AG09309 (cell line): ENCODE results near the gene ABCC9.
A peak's percentile ranks its signal among the peaks of the same experiment; 100 is the strongest.

Source experiments
- DNase-seq: peaks from one replicate; pipeline ENCODE4 v3.0.0-alpha.2; 2010; ENCODE audit warnings: low read depth
- H3K4me3 ChIP-seq: 2 replicates; pipeline ENCODE4 v1.5.1; 2011; ENCODE audit warnings: mild to moderate bottlenecking, low read depth, low read length, moderate library complexity; ENCODE audit not compliant: control insufficient read depth
- TF ChIP-seq, protein P1 (sequence below): IDR thresholded peaks from 2 replicates; pipeline ENCODE4 v1.5.1; 2011; ENCODE audit warnings: mild to moderate bottlenecking, low read depth, low read length, inconsistent platforms; ENCODE audit not compliant: insufficient read depth, control insufficient read depth; ENCODE audit errors: missing control alignments

Gene ABCC9

DNA sequence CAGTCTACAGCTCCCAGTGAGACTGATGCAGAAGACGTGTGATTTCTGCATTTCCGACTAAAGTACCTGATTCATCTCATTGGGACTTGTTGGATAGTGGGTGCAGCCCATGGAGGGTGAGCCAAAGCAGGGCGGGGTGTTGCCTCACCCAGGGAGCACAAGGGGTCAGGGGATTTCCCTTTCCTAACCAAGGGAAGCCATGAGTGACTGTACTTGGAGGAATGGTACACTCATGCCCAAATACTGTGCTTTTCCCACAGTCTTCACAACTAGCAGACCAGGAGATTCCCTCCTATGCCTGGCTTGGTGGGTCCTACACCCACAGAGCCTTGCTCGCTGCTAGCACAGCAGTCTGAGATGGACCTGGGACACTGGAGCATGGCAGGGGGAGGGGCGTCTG is 21.0 kb upstream of the ABCC9 start:
- no peak for DNase-seq
- no peak overlapping the region for H3K4me3 ChIP-seq
- TF ChIP-seq, protein P1, sequence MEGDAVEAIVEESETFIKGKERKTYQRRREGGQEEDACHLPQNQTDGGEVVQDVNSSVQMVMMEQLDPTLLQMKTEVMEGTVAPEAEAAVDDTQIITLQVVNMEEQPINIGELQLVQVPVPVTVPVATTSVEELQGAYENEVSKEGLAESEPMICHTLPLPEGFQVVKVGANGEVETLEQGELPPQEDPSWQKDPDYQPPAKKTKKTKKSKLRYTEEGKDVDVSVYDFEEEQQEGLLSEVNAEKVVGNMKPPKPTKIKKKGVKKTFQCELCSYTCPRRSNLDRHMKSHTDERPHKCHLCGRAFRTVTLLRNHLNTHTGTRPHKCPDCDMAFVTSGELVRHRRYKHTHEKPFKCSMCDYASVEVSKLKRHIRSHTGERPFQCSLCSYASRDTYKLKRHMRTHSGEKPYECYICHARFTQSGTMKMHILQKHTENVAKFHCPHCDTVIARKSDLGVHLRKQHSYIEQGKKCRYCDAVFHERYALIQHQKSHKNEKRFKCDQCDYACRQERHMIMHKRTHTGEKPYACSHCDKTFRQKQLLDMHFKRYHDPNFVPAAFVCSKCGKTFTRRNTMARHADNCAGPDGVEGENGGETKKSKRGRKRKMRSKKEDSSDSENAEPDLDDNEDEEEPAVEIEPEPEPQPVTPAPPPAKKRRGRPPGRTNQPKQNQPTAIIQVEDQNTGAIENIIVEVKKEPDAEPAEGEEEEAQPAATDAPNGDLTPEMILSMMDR: no peak

DNA sequence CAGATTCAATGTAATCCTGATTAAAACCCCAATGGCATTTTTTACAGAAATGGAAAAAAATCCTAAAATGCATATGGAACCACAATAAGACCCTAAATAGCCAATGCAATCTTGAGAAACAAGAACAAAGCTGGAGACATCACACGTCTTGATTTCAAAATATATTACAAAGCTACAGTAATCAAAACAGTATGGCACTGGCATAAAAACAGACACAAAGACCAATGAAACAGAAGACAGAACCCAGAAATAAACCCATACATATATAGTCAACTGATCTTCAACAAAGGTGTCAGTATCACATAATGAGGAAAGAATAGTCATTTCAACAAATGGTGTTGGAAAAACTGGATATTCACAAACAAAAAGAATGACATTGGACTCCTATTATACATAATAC is 9.4 kb upstream of the ABCC9 start:
- TF ChIP-seq, protein P1: no peak
- H3K4me3 ChIP-seq: no peak overlapping the region
- DNase-seq: no peak

DNA sequence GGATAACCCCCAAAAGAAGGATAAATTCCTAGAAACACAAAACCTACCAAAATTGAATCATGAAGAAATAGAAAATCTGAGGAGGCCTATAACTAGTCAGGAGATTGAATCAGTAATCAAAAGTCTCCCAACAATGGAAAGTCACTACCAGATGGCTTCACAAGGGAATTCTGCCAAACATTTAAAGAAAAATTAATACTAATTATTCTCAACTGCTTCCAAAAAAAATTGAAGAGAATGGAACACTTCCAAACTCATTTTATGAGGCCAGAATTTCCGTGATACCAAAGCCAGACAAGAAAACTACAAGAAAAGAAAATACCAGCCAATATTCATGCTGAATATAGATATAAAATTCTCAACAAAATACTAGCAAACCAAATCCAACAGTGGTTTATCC is 7.8 kb upstream of the ABCC9 start:
- no peak for DNase-seq
- TF ChIP-seq, protein P1: no peak
- no peak overlapping the region for H3K4me3 ChIP-seq

DNA sequence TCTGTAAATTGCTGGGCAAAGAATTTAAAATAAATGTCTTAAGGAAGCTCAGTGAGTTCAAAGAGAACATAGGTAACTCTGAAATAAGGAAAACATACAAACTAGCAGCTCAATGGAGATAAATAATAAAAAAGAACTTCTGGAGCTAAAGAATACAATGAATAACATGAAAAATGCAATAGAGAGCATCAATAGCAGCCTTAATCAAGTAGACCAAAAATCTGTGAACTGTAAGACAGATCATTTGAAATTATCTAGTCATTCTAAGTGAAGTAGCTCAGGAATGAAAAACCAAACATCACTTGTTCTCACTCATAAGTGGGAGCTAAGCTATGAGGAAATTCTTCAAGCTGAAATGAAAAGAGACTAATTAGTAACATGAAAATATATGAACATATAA is 5.8 kb upstream of the ABCC9 start:
- no peak for DNase-seq
- H3K4me3 ChIP-seq: no peak overlapping the region
- TF ChIP-seq, protein P1: no peak

DNA sequence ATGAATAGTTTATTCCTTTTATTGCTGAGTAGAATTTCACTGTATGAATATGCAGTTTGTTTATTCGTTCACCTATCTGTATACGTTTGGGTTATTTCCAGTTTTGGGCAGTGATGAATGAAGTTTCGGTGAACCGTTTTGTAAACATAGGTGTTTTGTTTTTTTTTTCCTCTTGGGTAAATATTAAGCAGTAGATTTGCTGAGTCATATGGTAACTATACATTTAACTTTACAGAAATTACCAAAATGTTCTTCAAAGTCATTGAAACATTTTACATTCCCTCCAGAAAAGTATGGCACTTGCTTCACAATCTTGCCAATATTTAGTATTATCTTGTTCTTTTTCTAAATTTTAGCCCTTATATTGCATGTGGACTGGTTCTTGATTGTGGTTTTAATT is 3.8 kb upstream of the ABCC9 start:
- no peak overlapping the region for H3K4me3 ChIP-seq
- TF ChIP-seq, protein P1: no peak
- DNase-seq: no peak

DNA sequence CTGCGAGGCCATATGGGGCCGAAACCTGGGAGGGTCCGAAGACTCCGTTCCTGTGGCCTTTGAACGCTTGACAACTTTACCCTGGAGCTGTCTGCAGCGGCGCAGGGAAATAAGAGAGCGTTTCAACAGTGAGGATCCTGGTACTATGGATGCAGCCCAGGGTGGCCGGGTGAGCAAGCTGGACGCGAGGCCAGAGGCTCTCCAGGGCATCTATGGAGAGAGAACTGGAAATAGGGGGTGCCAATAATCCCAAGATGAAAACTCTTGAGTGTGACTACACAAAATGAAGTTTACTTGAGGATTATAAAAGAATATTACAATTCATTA is 1.1 kb upstream of the ABCC9 start:
- H3K4me3 ChIP-seq: peak overlapping the region; percentile 69
- no peak for DNase-seq
- TF ChIP-seq, protein P1: no peak
